ENCODE results near the gene SPEN. TPM values are rescaled to one million over a fixed set of nuclear protein-coding genes. Genes with fewer than 3 reads are reported as not detected.
"Not testable (repeated sequence)": the region's sequence is repeated elsewhere in the genome, so short reads cannot be mapped to it uniquely, and the experiment has no call there.

Gene SPEN
- total and polyA plus RNA-seq, 9 of the 15 experiments (the other 6 are each of a cell fraction or from before 2014, with no cell fraction given): 5.7 to 87.5 (median 27.2) TPM

- TF ChIP-seq, protein P1, sequence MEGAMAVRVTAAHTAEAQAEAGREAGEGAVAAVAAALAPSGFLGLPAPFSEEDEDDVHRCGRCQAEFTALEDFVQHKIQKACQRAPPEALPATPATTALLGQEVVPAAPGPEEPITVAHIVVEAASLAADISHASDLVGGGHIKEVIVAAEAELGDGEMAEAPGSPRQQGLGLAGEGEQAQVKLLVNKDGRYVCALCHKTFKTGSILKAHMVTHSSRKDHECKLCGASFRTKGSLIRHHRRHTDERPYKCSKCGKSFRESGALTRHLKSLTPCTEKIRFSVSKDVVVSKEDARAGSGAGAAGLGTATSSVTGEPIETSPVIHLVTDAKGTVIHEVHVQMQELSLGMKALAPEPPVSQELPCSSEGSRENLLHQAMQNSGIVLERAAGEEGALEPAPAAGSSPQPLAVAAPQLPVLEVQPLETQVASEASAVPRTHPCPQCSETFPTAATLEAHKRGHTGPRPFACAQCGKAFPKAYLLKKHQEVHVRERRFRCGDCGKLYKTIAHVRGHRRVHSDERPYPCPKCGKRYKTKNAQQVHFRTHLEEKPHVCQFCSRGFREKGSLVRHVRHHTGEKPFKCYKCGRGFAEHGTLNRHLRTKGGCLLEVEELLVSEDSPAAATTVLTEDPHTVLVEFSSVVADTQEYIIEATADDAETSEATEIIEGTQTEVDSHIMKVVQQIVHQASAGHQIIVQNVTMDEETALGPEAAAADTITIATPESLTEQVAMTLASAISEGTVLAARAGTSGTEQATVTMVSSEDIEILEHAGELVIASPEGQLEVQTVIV (CRISPR knock-in tag; IDR thresholded peaks at IDR 0.05; ENCODE audit: borderline replicate concordance): no peak
These were observed 20.5 kb upstream of the SPEN start (continued) for GRCh38 chr1:15826810-15827507.

GRCh38 chr1:15827567-15827966 lies 19.9 kb upstream of the SPEN start:
- H3K27ac ChIP-seq (ENCODE audit: extremely low read depth, low read depth, low read length); H3K9me3 ChIP-seq (replicated peaks; ENCODE audit: control insufficient read depth, insufficient read depth, low read depth, low read length); intact Hi-C loops (cut with micrococcal nuclease): not testable (repeated sequence)

GRCh38 chr1:15828931-15829330 lies 18.6 kb upstream of the SPEN start:
- H2AFZ ChIP-seq (ENCODE audit: low read depth, low read length); FAIRE-seq; H3K4me2 ChIP-seq (ENCODE audit: insufficient read depth, low read length); H3K27ac ChIP-seq (ENCODE audit: extremely low read depth, low read depth, low read length); CTCF ChIA-PET (ENCODE audit: low intra/inter-chr PET ratio); ATAC-seq; intact Hi-C loops (cut with micrococcal nuclease); DNase-seq (ENCODE audit: extremely low read depth in 1 of 4, low spot score in 3 of 4); BruUV-seq (replicated peaks); in situ Hi-C loops (cut with MboI); H3K36me3 ChIP-seq (ENCODE audit: control insufficient read depth, insufficient read depth, low read length); H3K4me3 ChIP-seq; H3K9me1 ChIP-seq (ENCODE audit: control insufficient read depth, insufficient read depth, low read length); H4K20me1 ChIP-seq (replicated peaks; ENCODE audit: control insufficient read depth, insufficient read depth, low read length); H3K9me3 ChIP-seq (replicated peaks; ENCODE audit: control insufficient read depth, insufficient read depth, low read depth, low read length); H3K9ac ChIP-seq (ENCODE audit: insufficient read depth in 1 of 2, low read depth in 2 of 2, low read length in 2 of 2); H3K27me3 ChIP-seq (ENCODE audit: control insufficient read depth in 2 of 2, insufficient read depth in 2 of 2, low read length in 2 of 2): not testable (repeated sequence)
- WGBS (ENCODE audit: insufficient coverage, low coverage, missing lambda C conversion rate): 82% methylated on average over 13 of the region's 14 CpGs
- peaks cover 30% of the 10 kb centered on the region for H3K79me2 ChIP-seq (ENCODE audit: control insufficient read depth, insufficient read depth, low read length)
- POLR2A ChIA-PET: interaction anchor here (0.6 to 1.4 kb wide), 4 partner anchors 8 to 169 kb away, joined by 3 to 5 read pairs (median 4); partner anchors contain the start of gene UQCRHL
- peaks cover 18 to 26% of the 10 kb centered on the region in 2 experiments for H3K4me1 ChIP-seq (replicated peaks in 1 of 2; ENCODE audit: control insufficient read depth in 2 of 2, insufficient read depth in 2 of 2, low read length in 2 of 2)

More at GRCh38 chr1:15827567-15827966, 19.9 kb upstream of the SPEN start:
- POLR2A ChIA-PET; H3K27me3 ChIP-seq (ENCODE audit: control insufficient read depth in 2 of 2, insufficient read depth in 2 of 2, low read length in 2 of 2); H4K20me1 ChIP-seq (replicated peaks; ENCODE audit: control insufficient read depth, insufficient read depth, low read length); DNase-seq (ENCODE audit: extremely low read depth in 1 of 4, low spot score in 3 of 4); H2AFZ ChIP-seq (ENCODE audit: low read depth, low read length); FAIRE-seq; CTCF ChIA-PET (ENCODE audit: low intra/inter-chr PET ratio); H3K4me3 ChIP-seq; ATAC-seq; in situ Hi-C loops (cut with MboI); BruUV-seq (replicated peaks); H3K4me2 ChIP-seq (ENCODE audit: insufficient read depth, low read length); H3K9me1 ChIP-seq (ENCODE audit: control insufficient read depth, insufficient read depth, low read length); H3K36me3 ChIP-seq (ENCODE audit: control insufficient read depth, insufficient read depth, low read length); H3K9ac ChIP-seq (ENCODE audit: insufficient read depth in 1 of 2, low read depth in 2 of 2, low read length in 2 of 2): not testable (repeated sequence)
- Histone ChIP-seq H3K4me1 (replicated peaks in 1 of 2; ENCODE audit: control insufficient read depth in 2 of 2, insufficient read depth in 2 of 2, low read length in 2 of 2) (peaks cover 18 to 22% of the 10 kb centered on the region in 2 experiments), H3K79me2 (ENCODE audit: control insufficient read depth, insufficient read depth, low read length) (peaks cover 16% of the 10 kb centered on the region)
- WGBS (ENCODE audit: insufficient coverage, low coverage, missing lambda C conversion rate): 85% methylated on average over 12 of the region's 15 CpGs

Measured in K562 (cell line).